HEK293 (cell line): Measurements from ENCODE around the gene ITPRID2.

Experiments
- CTCF ChIA-PET: fragments of 350-600 bp; formaldehyde crosslinking; extraction: SDS; loops from one replicate; lab custom pipeline; 2021; ENCODE audit warnings: antibody characterized with exemption; lab: Yijun Ruan, JAX
- POLR2A ChIA-PET: fragments of 300-600 bp; formaldehyde crosslinking; extraction: SDS; loops from one replicate; lab custom pipeline; 2020; ENCODE audit warnings: antibody characterized with exemption, inconsistent platforms; lab: Yijun Ruan, JAX
- H3K27ac ChIP-seq: fragments of 200-500 bp; sonication (Bioruptor generic); 2 replicates; pipeline ENCODE4 v1.5.1; 2014; ENCODE audit warnings: low read depth, low read length, control low read depth, inconsistent platforms; ENCODE audit errors: extremely low read depth
- H3K36me3 ChIP-seq, 2 experiments: fragments of 200-500 bp in 1 of 2; sonication (Bioruptor generic) in 1 of 2; 1 replicate in 1 of 2; 2 replicates in 1 of 2; pipeline ENCODE4 v1.5.1; 2014 to 2017; ENCODE audit warnings: inconsistent platforms in 2 of 2, low read length in 2 of 2; ENCODE audit not compliant: control insufficient read depth in 2 of 2, insufficient read depth in 1 of 2
- H3K4me1 ChIP-seq: fragments of 200-500 bp; sonication (Bioruptor generic); 2 replicates; pipeline ENCODE4 v1.5.1; 2014; ENCODE audit warnings: mild to moderate bottlenecking, low read length, inconsistent platforms; ENCODE audit not compliant: control insufficient read depth, insufficient read depth
- H3K4me3 ChIP-seq: 2 replicates; pipeline ENCODE4 v1.5.1; 2011; ENCODE audit warnings: low read depth, mild to moderate bottlenecking, control low read depth, low read length, moderate library complexity
- H3K9me3 ChIP-seq: fragments of 200-500 bp; sonication (Bioruptor generic); 2 replicates; pipeline ENCODE4 v1.5.1; 2014; ENCODE audit warnings: low read depth, low read length, inconsistent platforms; ENCODE audit not compliant: control insufficient read depth, insufficient read depth
- BCL11A ChIP-seq: fragments of 450-650 bp; formaldehyde crosslinking; IDR thresholded peaks from 2 replicates; pipeline ENCODE4 v1.5.1; 2016; ENCODE audit warnings: low read depth, missing biosample characterization, missing genetic modification characterization
- CTCF ChIP-seq: fragments of 450-650 bp; formaldehyde crosslinking; IDR thresholded peaks from 2 replicates; pipeline ENCODE4 v1.5.1; 2016; ENCODE audit warnings: missing biosample characterization, missing genetic modification characterization
- FEZF1 ChIP-seq: fragments of 450-650 bp; formaldehyde crosslinking; IDR thresholded peaks from 2 replicates; pipeline ENCODE4 v1.5.1; 2016; ENCODE audit warnings: missing biosample characterization, missing genetic modification characterization
- GFI1B ChIP-seq: fragments of 450-650 bp; formaldehyde crosslinking; IDR thresholded peaks from 2 replicates; pipeline ENCODE4 v1.5.1; 2016; ENCODE audit warnings: missing biosample characterization, missing genetic modification characterization
- GLIS1 ChIP-seq: fragments of 450-650 bp; formaldehyde crosslinking; IDR thresholded peaks from 2 replicates; pipeline ENCODE4 v1.5.1; 2016; ENCODE audit warnings: missing biosample characterization, missing genetic modification characterization
- KLF7 ChIP-seq: fragments of 450-650 bp; formaldehyde crosslinking; IDR thresholded peaks from 2 replicates; pipeline ENCODE4 v1.5.1; 2016; ENCODE audit warnings: missing biosample characterization, missing genetic modification characterization, borderline replicate concordance
- RBAK ChIP-seq: fragments of 450-650 bp; formaldehyde crosslinking; IDR thresholded peaks from 2 replicates; pipeline ENCODE4 v1.5.1; 2016; ENCODE audit warnings: missing biosample characterization, missing genetic modification characterization
- REST ChIP-seq: fragments of 450-650 bp; formaldehyde crosslinking; IDR thresholded peaks from 2 replicates; pipeline ENCODE4 v1.5.1; 2016; ENCODE audit warnings: missing biosample characterization, missing genetic modification characterization
- SCRT2 ChIP-seq: fragments of 450-650 bp; formaldehyde crosslinking; IDR thresholded peaks from 2 replicates; pipeline ENCODE4 v1.5.1; 2016; ENCODE audit warnings: missing biosample characterization, missing genetic modification characterization
- ZFP3 ChIP-seq: fragments of 450-650 bp; formaldehyde crosslinking; IDR thresholded peaks from 2 replicates; pipeline ENCODE4 v1.5.1; 2016; ENCODE audit warnings: low read depth, missing biosample characterization, missing genetic modification characterization
- ZFP69B ChIP-seq: fragments of 450-650 bp; formaldehyde crosslinking; IDR thresholded peaks from 2 replicates; pipeline ENCODE4 v1.5.1; 2016; ENCODE audit warnings: missing biosample characterization, missing genetic modification characterization
- ZNF133 ChIP-seq: fragments of 450-650 bp; formaldehyde crosslinking; IDR thresholded peaks from 2 replicates; pipeline ENCODE4 v1.5.1; 2016; ENCODE audit warnings: missing biosample characterization, missing genetic modification characterization
- ZNF2 ChIP-seq: fragments of 450-650 bp; formaldehyde crosslinking; IDR thresholded peaks from 2 replicates; pipeline ENCODE4 v1.5.1; 2016; ENCODE audit warnings: missing biosample characterization, missing genetic modification characterization
- ZNF221 ChIP-seq: fragments of 450-650 bp; formaldehyde crosslinking; IDR thresholded peaks from 2 replicates; pipeline ENCODE4 v1.5.1; 2017; ENCODE audit warnings: missing biosample characterization, missing genetic modification characterization, borderline replicate concordance
- ZNF280C ChIP-seq: fragments of 450-650 bp; formaldehyde crosslinking; IDR thresholded peaks from 2 replicates; pipeline ENCODE4 v1.5.1; 2016; ENCODE audit warnings: missing biosample characterization, missing genetic modification characterization
- ZNF341 ChIP-seq: fragments of 450-650 bp; formaldehyde crosslinking; IDR thresholded peaks from 2 replicates; pipeline ENCODE4; 2016; ENCODE audit warnings: low read depth, missing biosample characterization, missing genetic modification characterization
- ZNF398 ChIP-seq: fragments of 450-650 bp; formaldehyde crosslinking; IDR thresholded peaks from 2 replicates; pipeline ENCODE4 v1.5.1; 2017; ENCODE audit warnings: missing biosample characterization, missing genetic modification characterization
- ZNF501 ChIP-seq: fragments of 450-650 bp; formaldehyde crosslinking; IDR thresholded peaks from 2 replicates; pipeline ENCODE4 v1.5.1; 2016; ENCODE audit warnings: missing biosample characterization, missing genetic modification characterization
- ZNF529 ChIP-seq: fragments of 450-650 bp; formaldehyde crosslinking; IDR thresholded peaks from 2 replicates; pipeline ENCODE4 v1.5.1; 2017; ENCODE audit warnings: missing genetic modification characterization, missing biosample characterization; ENCODE audit not compliant: insufficient replicate concordance
- ZNF596 ChIP-seq: fragments of 450-650 bp; IDR thresholded peaks from 2 replicates; pipeline ENCODE4 v1.5.0; 2018; ENCODE audit warnings: missing biosample characterization, mild to moderate bottlenecking, missing genetic modification characterization, moderate library complexity
- ZNF645 ChIP-seq: fragments of 450-650 bp; formaldehyde crosslinking; IDR thresholded peaks from 2 replicates; pipeline ENCODE4; 2016; ENCODE audit warnings: missing biosample characterization, missing genetic modification characterization
- ZNF658 ChIP-seq: fragments of 450-650 bp; formaldehyde crosslinking; IDR thresholded peaks from 2 replicates; pipeline ENCODE4; 2016; ENCODE audit warnings: missing biosample characterization, missing genetic modification characterization
- ZNF664 ChIP-seq: fragments of 450-650 bp; formaldehyde crosslinking; IDR thresholded peaks from 2 replicates; pipeline ENCODE4 v1.5.1; 2016; ENCODE audit warnings: missing biosample characterization, missing genetic modification characterization
- ZNF677 ChIP-seq: fragments of 450-650 bp; IDR thresholded peaks from 2 replicates; pipeline ENCODE4 v1.5.0; 2018; ENCODE audit warnings: missing biosample characterization, mild to moderate bottlenecking, missing genetic modification characterization, moderate library complexity
- ZSCAN4 ChIP-seq: fragments of 450-650 bp; formaldehyde crosslinking; IDR thresholded peaks from 2 replicates; pipeline ENCODE4 v1.5.1; 2017; ENCODE audit warnings: missing biosample characterization, missing genetic modification characterization

The ITPRID2 gene

GRCh38 chr2:181953881-181954537 lies 62.5 kb downstream of the ITPRID2 start (continued):
- TF ChIP-seq GLIS1 (tag by site-specific recombination) = 0 out of 2 replicates have a peak, but pooled peaks have one; percentile 20
- TF ChIP-seq CTCF = peak; percentile 24; the same call in 1 of the 2 replicates
- peak; percentile 82 for TF ChIP-seq ZNF398 (tag by site-specific recombination)
- TF ChIP-seq FEZF1 (tag by site-specific recombination) = no peak
- no peak for TF ChIP-seq ZNF645 (tag by site-specific recombination)
- peak; percentile 29; the same call in 1 of the 2 replicates for TF ChIP-seq ZNF501 (tag by site-specific recombination)
- TF ChIP-seq ZNF341 = no peak
- TF ChIP-seq ZSCAN4 (tag by site-specific recombination) = peak; percentile 66
- TF ChIP-seq ZNF529 (tag by site-specific recombination) = no peak
- TF ChIP-seq ZFP3 = no peak
- no peak for TF ChIP-seq KLF7 (tag by site-specific recombination)

- Histone ChIP-seq H3K4me1 (peaks cover 10% of the 10 kb centered on the region), H3K9me3 (no peaks in the 10 kb centered on the region), H3K4me3 (peak overlapping the region; percentile 30), H3K27ac (no peak overlapping the region), H3K36me3 (no peaks in the 10 kb centered on the region)
- TF ChIP-seq REST (tag by site-specific recombination) = no peak
- TF ChIP-seq SCRT2 (tag by site-specific recombination) = no peak
- TF ChIP-seq ZNF501 (tag by site-specific recombination) = no peak
- TF ChIP-seq ZNF677 = no peak
- TF ChIP-seq ZNF658 (tag by site-specific recombination) = no peak
- no peak for TF ChIP-seq ZNF133
- TF ChIP-seq ZNF664 (tag by site-specific recombination) = no peak
- TF ChIP-seq RBAK (tag by site-specific recombination) = no peak
- TF ChIP-seq ZNF280C = no peak
- TF ChIP-seq ZNF221 (tag by site-specific recombination) = no peak
- TF ChIP-seq ZNF596 (tag by site-specific recombination) = no peak
- no peak for TF ChIP-seq ZFP69B
- no peak for TF ChIP-seq BCL11A (tag by site-specific recombination)
- TF ChIP-seq ZNF2 (tag by site-specific recombination) = no peak
- no peak for TF ChIP-seq GFI1B (tag by site-specific recombination)
- CTCF ChIA-PET = interaction anchor here (0.6 to 2.0 kb wide), 21 partner anchors 8 to 598 kb away, joined by 3 to 7 read pairs (median 3); no protein-coding TSS in a partner anchor
- POLR2A ChIA-PET = no interaction called here
Observed at GRCh38 chr2:181954538-181954883, 63.0 kb downstream of the ITPRID2 start.
